GM15510 (cell line): ENCODE data around the gene RAET1L.

Experiments
- POLR2A ChIP-seq: IDR thresholded peaks from 3 replicates; pipeline ENCODE4 v1.6.1; 2011; ENCODE audit warnings: borderline replicate concordance; ENCODE audit not compliant: insufficient read length; ENCODE audit errors: extremely low read depth

The RAET1L gene

DNA sequence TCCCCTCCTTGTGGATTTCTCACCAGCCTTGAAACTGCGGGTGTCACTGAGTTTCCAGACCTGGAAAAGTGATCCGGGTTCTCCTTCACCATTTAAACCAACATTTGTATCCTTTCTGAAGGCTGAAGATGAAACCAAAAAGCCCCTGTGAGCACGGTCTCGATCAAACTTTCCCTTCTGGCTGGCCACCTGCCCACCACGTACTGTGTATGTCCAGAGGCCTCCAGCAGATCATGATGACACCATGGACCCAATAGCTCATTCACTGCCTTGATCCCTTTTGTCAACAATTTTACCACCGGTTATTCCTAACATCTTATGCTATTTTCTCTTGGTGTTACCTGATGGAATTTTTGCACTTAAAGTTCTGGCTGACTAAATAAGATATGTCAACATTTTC is 46.0 kb downstream of the RAET1L start:
- no peak for TF ChIP-seq POLR2A

DNA sequence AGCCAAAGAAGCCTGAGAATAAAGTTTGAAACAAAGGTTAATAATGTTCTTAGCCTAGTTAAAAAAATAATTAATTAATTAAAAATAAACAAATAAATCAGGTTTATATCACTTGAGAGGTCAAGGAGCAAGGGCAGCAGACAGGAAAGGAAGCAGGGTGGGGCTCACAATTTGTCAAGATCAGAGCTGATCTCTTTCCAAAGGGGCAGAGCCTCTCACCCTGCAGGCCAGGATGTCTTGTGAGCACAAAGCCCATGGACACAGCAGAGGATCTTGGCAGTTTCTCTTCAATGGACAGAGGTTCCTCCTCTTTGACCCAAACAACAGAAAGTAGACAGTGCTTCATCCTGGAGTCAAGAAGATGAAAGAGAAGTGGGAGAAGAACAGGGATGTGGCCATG is 46.7 kb downstream of the RAET1L start:
- no peak for TF ChIP-seq POLR2A

GRCh38 chr6:149977221-149977620 is 48.1 kb downstream of the RAET1L start:
- no peak for TF ChIP-seq POLR2A

- TF ChIP-seq POLR2A, result no peak
Measured at GRCh38 chr6:149975400-149975799, 49.9 kb downstream of the RAET1L start.

DNA sequence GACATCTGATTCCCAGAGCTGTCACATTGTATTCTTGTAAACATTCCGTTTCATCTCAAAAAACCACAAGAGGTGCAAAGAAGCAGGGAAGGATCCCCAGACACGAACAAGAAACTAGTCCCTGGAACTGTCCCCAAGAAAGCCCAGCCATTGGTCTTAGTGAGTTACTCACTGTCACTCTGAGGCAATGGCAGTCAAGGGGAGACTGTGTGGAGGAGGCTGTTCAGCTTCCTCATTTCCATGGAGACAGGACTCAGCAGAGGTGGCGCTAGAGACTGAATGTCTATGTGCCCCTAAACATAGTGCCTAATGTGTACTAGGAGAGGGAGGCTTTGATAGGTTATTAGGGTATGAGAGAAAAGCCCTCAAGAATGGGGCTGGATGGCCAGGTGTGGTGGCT is 50.5 kb downstream of the RAET1L start:
- TF ChIP-seq POLR2A, result no peak

DNA sequence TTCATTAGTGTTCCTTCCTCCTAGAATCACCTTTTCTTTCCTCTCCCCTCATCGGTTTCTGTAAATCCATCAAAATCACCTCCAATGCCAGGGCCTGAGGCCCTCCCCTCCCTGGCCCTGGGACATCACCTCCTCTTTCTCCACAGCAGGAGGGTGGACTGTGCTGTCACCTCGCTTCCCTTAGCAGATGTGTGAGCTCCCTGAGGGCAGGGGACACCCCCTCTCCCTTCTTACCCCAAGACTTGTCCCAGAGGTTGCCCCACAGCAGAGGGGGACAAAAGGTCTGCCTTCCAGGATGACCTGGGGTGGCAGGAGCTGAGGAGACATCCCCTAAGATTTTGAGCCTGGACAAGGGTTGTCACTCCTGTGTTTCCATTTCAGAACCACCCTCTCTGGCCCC is 55.7 kb downstream of the RAET1L start:
- no peak for TF ChIP-seq POLR2A
